Erythroblast (primary cell): ENCODE data around the gene PLXNB2.

Source experiments
- GATA1 ChIP-seq: IDR thresholded peaks from 2 replicates; pipeline ENCODE4 v1.6.1; 2011; ENCODE audit warnings: low read depth, mild to moderate bottlenecking, control low read depth, low read length, moderate library complexity
- POLR2A ChIP-seq: IDR thresholded peaks from 2 replicates; pipeline ENCODE4 v1.6.1; 2011; ENCODE audit warnings: mild to moderate bottlenecking, low read length

GRCh38 chr22:50274311-50274710 is 33.1 kb downstream of the PLXNB2 start:
- TF ChIP-seq POLR2A (no peak), GATA1 (no peak)
